HEK293 (cell line): ENCODE data around the gene SMAGP.

Source experiments
- MYNN ChIP-seq: fragments of 450-650 bp; formaldehyde crosslinking; IDR thresholded peaks from 2 replicates; pipeline ENCODE4 v1.5.1; 2016; ENCODE audit warnings: missing biosample characterization, missing genetic modification characterization, borderline replicate concordance
- ZFP69B ChIP-seq: fragments of 450-650 bp; formaldehyde crosslinking; IDR thresholded peaks from 2 replicates; pipeline ENCODE4 v1.5.1; 2016; ENCODE audit warnings: missing biosample characterization, missing genetic modification characterization
- ZNF223 ChIP-seq: fragments of 450-650 bp; formaldehyde crosslinking; IDR thresholded peaks from 2 replicates; pipeline ENCODE4 v1.5.1; 2016; ENCODE audit warnings: missing biosample characterization, missing genetic modification characterization
- ZNF266 ChIP-seq: fragments of 450-650 bp; formaldehyde crosslinking; IDR thresholded peaks from 2 replicates; pipeline ENCODE4 v1.5.1; 2016; ENCODE audit warnings: missing biosample characterization, missing genetic modification characterization, low read depth
- ZNF302 ChIP-seq: fragments of 450-650 bp; formaldehyde crosslinking; IDR thresholded peaks from 2 replicates; pipeline ENCODE4 v1.5.1; 2016; ENCODE audit warnings: missing biosample characterization, missing genetic modification characterization, low read depth
- ZNF394 ChIP-seq: fragments of 450-650 bp; formaldehyde crosslinking; IDR thresholded peaks from 2 replicates; pipeline ENCODE4 v1.5.1; 2016; ENCODE audit warnings: missing biosample characterization, missing genetic modification characterization, mild to moderate bottlenecking, moderate library complexity, borderline replicate concordance
- ZNF596 ChIP-seq: fragments of 450-650 bp; IDR thresholded peaks from 2 replicates; pipeline ENCODE4 v1.5.0; 2018; ENCODE audit warnings: missing biosample characterization, mild to moderate bottlenecking, missing genetic modification characterization, moderate library complexity
- ZSCAN30 ChIP-seq: fragments of 450-650 bp; IDR thresholded peaks from 2 replicates; pipeline ENCODE4 v1.5.1; 2018; ENCODE audit warnings: missing biosample characterization, mild to moderate bottlenecking, missing genetic modification characterization, moderate library complexity
- TF ChIP-seq, protein P1 (sequence below): fragments of 450-650 bp; formaldehyde crosslinking; IDR thresholded peaks from 2 replicates; pipeline ENCODE4 v1.5.1; 2016; ENCODE audit warnings: missing biosample characterization, missing genetic modification characterization
- TF ChIP-seq, protein P2 (sequence below): sonication (generic); formaldehyde crosslinking; IDR thresholded peaks from 2 replicates; pipeline ENCODE4 v1.8.1; 2022; ENCODE audit warnings: mild to moderate bottlenecking, moderate library complexity, missing genetic modification reagents
- TF ChIP-seq, protein P3 (sequence below): fragments of 450-650 bp; formaldehyde crosslinking; IDR thresholded peaks from 2 replicates; pipeline ENCODE4 v1.5.1; 2016; ENCODE audit warnings: missing biosample characterization, missing genetic modification characterization
- TF ChIP-seq, protein P4 (sequence below): fragments of 450-650 bp; formaldehyde crosslinking; IDR thresholded peaks from 2 replicates; pipeline ENCODE4 v1.5.1; 2016; ENCODE audit warnings: missing biosample characterization, missing genetic modification characterization

DNA sequence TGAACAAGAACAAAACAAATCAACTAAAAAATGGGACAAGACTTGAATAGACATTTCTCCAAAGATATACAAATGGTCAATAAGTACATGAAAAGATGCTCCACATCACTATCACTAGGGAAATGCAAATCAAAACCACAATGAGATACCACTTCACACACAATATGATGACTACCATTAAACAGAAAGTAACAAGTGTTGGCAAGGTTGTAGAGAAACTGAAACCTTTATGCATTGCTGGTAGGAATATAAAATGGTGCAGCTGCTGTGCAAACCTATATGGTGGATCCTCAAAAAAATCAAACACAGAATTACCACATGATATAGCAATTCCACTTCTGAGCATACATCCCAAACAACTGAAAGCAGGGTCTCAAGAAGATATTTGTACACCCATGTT is 5.2 kb downstream of the SMAGP start:
- TF ChIP-seq, protein P1, sequence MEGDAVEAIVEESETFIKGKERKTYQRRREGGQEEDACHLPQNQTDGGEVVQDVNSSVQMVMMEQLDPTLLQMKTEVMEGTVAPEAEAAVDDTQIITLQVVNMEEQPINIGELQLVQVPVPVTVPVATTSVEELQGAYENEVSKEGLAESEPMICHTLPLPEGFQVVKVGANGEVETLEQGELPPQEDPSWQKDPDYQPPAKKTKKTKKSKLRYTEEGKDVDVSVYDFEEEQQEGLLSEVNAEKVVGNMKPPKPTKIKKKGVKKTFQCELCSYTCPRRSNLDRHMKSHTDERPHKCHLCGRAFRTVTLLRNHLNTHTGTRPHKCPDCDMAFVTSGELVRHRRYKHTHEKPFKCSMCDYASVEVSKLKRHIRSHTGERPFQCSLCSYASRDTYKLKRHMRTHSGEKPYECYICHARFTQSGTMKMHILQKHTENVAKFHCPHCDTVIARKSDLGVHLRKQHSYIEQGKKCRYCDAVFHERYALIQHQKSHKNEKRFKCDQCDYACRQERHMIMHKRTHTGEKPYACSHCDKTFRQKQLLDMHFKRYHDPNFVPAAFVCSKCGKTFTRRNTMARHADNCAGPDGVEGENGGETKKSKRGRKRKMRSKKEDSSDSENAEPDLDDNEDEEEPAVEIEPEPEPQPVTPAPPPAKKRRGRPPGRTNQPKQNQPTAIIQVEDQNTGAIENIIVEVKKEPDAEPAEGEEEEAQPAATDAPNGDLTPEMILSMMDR (tag by site-specific recombination), result no peak
- no peak for TF ChIP-seq ZSCAN30
- TF ChIP-seq ZNF302, result no peak
- TF ChIP-seq ZNF223, result no peak
- TF ChIP-seq ZNF394 (tag by site-specific recombination), result no peak
- TF ChIP-seq, protein P2, sequence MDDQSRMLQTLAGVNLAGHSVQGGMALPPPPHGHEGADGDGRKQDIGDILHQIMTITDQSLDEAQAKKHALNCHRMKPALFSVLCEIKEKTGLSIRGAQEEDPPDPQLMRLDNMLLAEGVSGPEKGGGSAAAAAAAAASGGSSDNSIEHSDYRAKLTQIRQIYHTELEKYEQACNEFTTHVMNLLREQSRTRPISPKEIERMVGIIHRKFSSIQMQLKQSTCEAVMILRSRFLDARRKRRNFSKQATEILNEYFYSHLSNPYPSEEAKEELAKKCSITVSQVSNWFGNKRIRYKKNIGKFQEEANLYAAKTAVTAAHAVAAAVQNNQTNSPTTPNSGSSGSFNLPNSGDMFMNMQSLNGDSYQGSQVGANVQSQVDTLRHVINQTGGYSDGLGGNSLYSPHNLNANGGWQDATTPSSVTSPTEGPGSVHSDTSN (CRISPR knock-in tag), result no peak
- TF ChIP-seq MYNN (tag by site-specific recombination), result no peak
- TF ChIP-seq ZNF266 (tag by site-specific recombination), result no peak
- TF ChIP-seq ZNF596 (tag by site-specific recombination), result no peak
- no peak for TF ChIP-seq ZFP69B (tag by site-specific recombination)
- TF ChIP-seq, protein P3, sequence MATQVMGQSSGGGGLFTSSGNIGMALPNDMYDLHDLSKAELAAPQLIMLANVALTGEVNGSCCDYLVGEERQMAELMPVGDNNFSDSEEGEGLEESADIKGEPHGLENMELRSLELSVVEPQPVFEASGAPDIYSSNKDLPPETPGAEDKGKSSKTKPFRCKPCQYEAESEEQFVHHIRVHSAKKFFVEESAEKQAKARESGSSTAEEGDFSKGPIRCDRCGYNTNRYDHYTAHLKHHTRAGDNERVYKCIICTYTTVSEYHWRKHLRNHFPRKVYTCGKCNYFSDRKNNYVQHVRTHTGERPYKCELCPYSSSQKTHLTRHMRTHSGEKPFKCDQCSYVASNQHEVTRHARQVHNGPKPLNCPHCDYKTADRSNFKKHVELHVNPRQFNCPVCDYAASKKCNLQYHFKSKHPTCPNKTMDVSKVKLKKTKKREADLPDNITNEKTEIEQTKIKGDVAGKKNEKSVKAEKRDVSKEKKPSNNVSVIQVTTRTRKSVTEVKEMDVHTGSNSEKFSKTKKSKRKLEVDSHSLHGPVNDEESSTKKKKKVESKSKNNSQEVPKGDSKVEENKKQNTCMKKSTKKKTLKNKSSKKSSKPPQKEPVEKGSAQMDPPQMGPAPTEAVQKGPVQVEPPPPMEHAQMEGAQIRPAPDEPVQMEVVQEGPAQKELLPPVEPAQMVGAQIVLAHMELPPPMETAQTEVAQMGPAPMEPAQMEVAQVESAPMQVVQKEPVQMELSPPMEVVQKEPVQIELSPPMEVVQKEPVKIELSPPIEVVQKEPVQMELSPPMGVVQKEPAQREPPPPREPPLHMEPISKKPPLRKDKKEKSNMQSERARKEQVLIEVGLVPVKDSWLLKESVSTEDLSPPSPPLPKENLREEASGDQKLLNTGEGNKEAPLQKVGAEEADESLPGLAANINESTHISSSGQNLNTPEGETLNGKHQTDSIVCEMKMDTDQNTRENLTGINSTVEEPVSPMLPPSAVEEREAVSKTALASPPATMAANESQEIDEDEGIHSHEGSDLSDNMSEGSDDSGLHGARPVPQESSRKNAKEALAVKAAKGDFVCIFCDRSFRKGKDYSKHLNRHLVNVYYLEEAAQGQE, result no peak
- TF ChIP-seq, protein P4, sequence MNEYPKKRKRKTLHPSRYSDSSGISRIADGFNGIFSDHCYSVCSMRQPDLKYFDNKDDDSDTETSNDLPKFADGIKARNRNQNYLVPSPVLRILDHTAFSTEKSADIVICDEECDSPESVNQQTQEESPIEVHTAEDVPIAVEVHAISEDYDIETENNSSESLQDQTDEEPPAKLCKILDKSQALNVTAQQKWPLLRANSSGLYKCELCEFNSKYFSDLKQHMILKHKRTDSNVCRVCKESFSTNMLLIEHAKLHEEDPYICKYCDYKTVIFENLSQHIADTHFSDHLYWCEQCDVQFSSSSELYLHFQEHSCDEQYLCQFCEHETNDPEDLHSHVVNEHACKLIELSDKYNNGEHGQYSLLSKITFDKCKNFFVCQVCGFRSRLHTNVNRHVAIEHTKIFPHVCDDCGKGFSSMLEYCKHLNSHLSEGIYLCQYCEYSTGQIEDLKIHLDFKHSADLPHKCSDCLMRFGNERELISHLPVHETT (tag by site-specific recombination), result no peak
